Neural progenitor cell (in vitro differentiated cells): ENCODE data around the gene ITGB5. TPM values are rescaled to one million over a fixed set of nuclear protein-coding genes. Genes with fewer than 3 reads are reported as not detected.
A peak's percentile ranks its signal among the peaks of the same experiment; 100 is the strongest.

ENCODE experiments used
- DNase-seq: peaks from one replicate; pipeline ENCODE4 v3.0.0-alpha.2; 2016; ENCODE audit warnings: low spot score
- H2AFZ ChIP-seq: fragments of 200-600 bp; sonication (generic); replicated peaks from 2 replicates; pipeline ENCODE4 v1.6.1; 2016; ENCODE audit warnings: antibody characterized with exemption
- H3F3A ChIP-seq: fragments of 200-600 bp; sonication (generic); 2 replicates; pipeline ENCODE4 v1.6.1; 2016; ENCODE audit warnings: antibody characterized with exemption, low read depth
- H3K27ac ChIP-seq: fragments of 200-600 bp; sonication (generic); 2 replicates; pipeline ENCODE4 v1.5.1; 2016; ENCODE audit warnings: mild to moderate bottlenecking
- H3K27me3 ChIP-seq: fragments of 200-600 bp; sonication (generic); 2 replicates; pipeline ENCODE4 v1.6.1; 2016; ENCODE audit warnings: mild to moderate bottlenecking, moderate library complexity
- H3K36me3 ChIP-seq: fragments of 200-600 bp; sonication (generic); 2 replicates; pipeline ENCODE4 v1.5.1; 2016
- H3K4me1 ChIP-seq: fragments of 200-600 bp; sonication (generic); 2 replicates; pipeline ENCODE4 v1.6.1; 2016; ENCODE audit warnings: mixed run types
- H3K4me2 ChIP-seq: fragments of 200-600 bp; sonication (generic); 2 replicates; pipeline ENCODE4 v1.6.1; 2016
- H3K4me3 ChIP-seq: fragments of 200-600 bp; sonication (generic); 2 replicates; pipeline ENCODE4 v1.5.1; 2016
- H3K79me2 ChIP-seq: fragments of 200-600 bp; sonication (generic); 2 replicates; pipeline ENCODE4 v1.6.1; 2016; ENCODE audit warnings: low read depth
- H3K9ac ChIP-seq: fragments of 200-600 bp; sonication (generic); 2 replicates; pipeline ENCODE4 v1.6.1; 2016
- H3K9me3 ChIP-seq: fragments of 200-600 bp; sonication (generic); 2 replicates; pipeline ENCODE4 v1.5.1; 2016; ENCODE audit warnings: low read depth
- H4K20me1 ChIP-seq: fragments of 200-600 bp; sonication (generic); 2 replicates; pipeline ENCODE4 v1.6.1; 2016; ENCODE audit warnings: low read depth
- H3K27ac Mint-ChIP-seq: 3 replicates; pipeline ENCODE4 v1.8.0; 2021; ENCODE audit warnings: mixed read lengths
- H3K27me3 Mint-ChIP-seq: 2 replicates; pipeline ENCODE4 v1.8.0; 2022; ENCODE audit warnings: low read depth, mild to moderate bottlenecking, inconsistent platforms, moderate library complexity, mixed read lengths; ENCODE audit not compliant: insufficient read depth
- H3K36me3 Mint-ChIP-seq: 3 replicates; pipeline ENCODE4 v1.8.0; 2021; ENCODE audit warnings: mixed read lengths
- H3K4me1 Mint-ChIP-seq: 3 replicates; pipeline ENCODE4 v1.8.0; 2021; ENCODE audit warnings: mixed read lengths
- H3K4me3 Mint-ChIP-seq: 3 replicates; pipeline ENCODE4 v1.8.0; 2021; ENCODE audit warnings: mild to moderate bottlenecking, moderate library complexity, mixed read lengths
- H3K9me3 Mint-ChIP-seq: 3 replicates; pipeline ENCODE4 v1.8.0; 2020; ENCODE audit warnings: mixed read lengths
- CTCF ChIP-seq: fragments of 200-600 bp; sonication (generic); IDR thresholded peaks from 2 replicates; pipeline ENCODE4 v1.5.1; 2017; ENCODE audit warnings: antibody characterized with exemption, mild to moderate bottlenecking
- EZH2 ChIP-seq: fragments of 200-600 bp; sonication (generic); IDR thresholded peaks from 2 replicates; pipeline ENCODE4 v1.6.1; 2017; ENCODE audit warnings: antibody characterized with exemption, mild to moderate bottlenecking, moderate library complexity
- EZH2phosphoT487 ChIP-seq: fragments of 200-600 bp; sonication (generic); IDR thresholded peaks from 2 replicates; pipeline ENCODE4 v1.6.1; 2017; ENCODE audit warnings: antibody characterized with exemption
- total RNA-seq: library from RNA; depleted of rRNA; stranded (reverse); fragments of >200 nt; gene quantifications from 2 replicates; pipeline ENCODE4 v1.2.3, GENCODE V29; 2015; ENCODE audit warnings: low replicate concordance

Gene ITGB5
- total RNA-seq, 1 donor from 2014 or later, result 55.8 TPM

- TF ChIP-seq EZH2 (no peak), EZH2phosphoT487 (no peak), CTCF (no peak)
- no peak for DNase-seq
- Mint-ChIP-seq H3K4me3 (no peak overlapping the region), H3K4me1 (peaks cover 31% of the 10 kb centered on the region), H3K9me3 (no peaks in the 10 kb centered on the region), H3K27ac (no peak overlapping the region), H3K27me3 (peaks cover 2% of the 10 kb centered on the region), H3K36me3 (peaks cover 19% of the 10 kb centered on the region)
- H2AFZ ChIP-seq, result no peak overlapping the region
- no peak overlapping the region for H3K4me2 ChIP-seq
- no peak overlapping the region for H3K4me3 ChIP-seq
- H3K9ac ChIP-seq, result no peak overlapping the region
- peaks cover 28% of the 10 kb centered on the region for H3K4me1 ChIP-seq
- no peaks in the 10 kb centered on the region for H3K79me2 ChIP-seq
- H3K36me3 ChIP-seq, result no peaks in the 10 kb centered on the region
- no peaks in the 10 kb centered on the region for H3K27me3 ChIP-seq
- peaks cover 24% of the 10 kb centered on the region for H4K20me1 ChIP-seq
- H3K27ac ChIP-seq, result no peak overlapping the region
- H3F3A ChIP-seq, result peaks cover 23% of the 10 kb centered on the region
- no peaks in the 10 kb centered on the region for H3K9me3 ChIP-seq
Measured at GRCh38 chr3:124839896-124840295, 47.3 kb downstream of the ITGB5 start.

GRCh38 chr3:124838963-124839362, 48.2 kb downstream of the ITGB5 start:
- DNase-seq, result no peak
- Histone ChIP-seq H3K4me1 (peaks cover 31% of the 10 kb centered on the region), H3K27me3 (no peaks in the 10 kb centered on the region), H3F3A (peaks cover 24% of the 10 kb centered on the region), H3K9me3 (no peaks in the 10 kb centered on the region), H3K4me2 (no peak overlapping the region), H3K36me3 (no peaks in the 10 kb centered on the region), H3K27ac (no peak overlapping the region), H4K20me1 (peaks cover 28% of the 10 kb centered on the region), H2AFZ (no peak overlapping the region), H3K4me3 (no peak overlapping the region), H3K9ac (no peak overlapping the region), H3K79me2 (no peaks in the 10 kb centered on the region)
- H3K36me3 Mint-ChIP-seq, result peaks cover 17% of the 10 kb centered on the region
- H3K27me3 Mint-ChIP-seq, result peaks cover 2% of the 10 kb centered on the region
- H3K4me3 Mint-ChIP-seq, result no peak overlapping the region
- H3K9me3 Mint-ChIP-seq, result no peaks in the 10 kb centered on the region
- H3K4me1 Mint-ChIP-seq, result peaks cover 37% of the 10 kb centered on the region
- TF ChIP-seq EZH2phosphoT487, result no peak
- no peak for TF ChIP-seq EZH2
- no peak for TF ChIP-seq CTCF
- no peak overlapping the region for H3K27ac Mint-ChIP-seq

GRCh38 chr3:124837730-124838186, 49.4 kb downstream of the ITGB5 start:
- H3K27me3 Mint-ChIP-seq, result no peaks in the 10 kb centered on the region
- H3K36me3 ChIP-seq, result no peaks in the 10 kb centered on the region
- H3K4me2 ChIP-seq, result peak overlapping the region; percentile 24
- H3K36me3 Mint-ChIP-seq, result peaks cover 15% of the 10 kb centered on the region
- H3K9me3 Mint-ChIP-seq, result no peaks in the 10 kb centered on the region
- H2AFZ ChIP-seq, result no peak overlapping the region
- H3K27ac ChIP-seq, result peak overlapping the region; percentile 50
- H3K27me3 ChIP-seq, result no peaks in the 10 kb centered on the region
- H3K4me1 Mint-ChIP-seq, result peaks cover 41% of the 10 kb centered on the region
- H4K20me1 ChIP-seq, result peaks cover 28% of the 10 kb centered on the region
- H3K79me2 ChIP-seq, result no peaks in the 10 kb centered on the region
- peaks cover 24% of the 10 kb centered on the region for H3F3A ChIP-seq
- H3K4me1 ChIP-seq, result peaks cover 31% of the 10 kb centered on the region
- no peaks in the 10 kb centered on the region for H3K9me3 ChIP-seq
- DNase-seq, result peak; percentile 50
- H3K4me3 ChIP-seq, result no peak overlapping the region
- H3K4me3 Mint-ChIP-seq, result no peak overlapping the region
- no peak overlapping the region for H3K27ac Mint-ChIP-seq
- H3K9ac ChIP-seq, result no peak overlapping the region
- TF ChIP-seq EZH2phosphoT487 (no peak), EZH2 (no peak), CTCF (no peak)
